NOMO-1 (cell line): ENCODE data around the gene AGPS.
"Not testable (repeated sequence)": the region's sequence is repeated elsewhere in the genome, so short reads cannot be mapped to it uniquely, and the experiment has no call there.

Source experiments
- DNase-seq, 2 experiments: peaks; one replicate each; lab custom pipeline; 2025; ENCODE audit not compliant: unreplicated experiment in 2 of 2; lab: John Stamatoyannopoulos, UW

The AGPS gene

DNA sequence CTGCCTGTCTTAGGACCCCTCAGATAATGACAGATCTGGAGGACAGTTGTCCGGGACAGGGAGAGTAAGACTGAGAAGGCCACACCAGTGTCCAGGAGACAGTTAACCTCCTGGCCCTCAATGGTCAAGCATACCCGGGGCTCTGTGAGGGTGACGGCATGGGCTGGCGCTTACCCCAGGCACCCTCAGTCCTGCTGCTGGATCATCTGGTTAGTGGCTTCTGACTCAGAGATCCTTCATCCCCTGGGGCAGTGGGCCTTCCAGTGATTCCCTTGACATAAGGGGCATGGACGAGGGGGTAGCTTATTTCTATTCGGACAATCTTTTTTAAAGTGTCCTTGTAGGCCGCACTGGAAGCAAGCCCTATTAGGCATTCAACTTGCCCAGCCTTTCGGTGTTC lies 18.1 kb downstream of the AGPS start:
- DNase-seq, result not testable (repeated sequence)

DNA sequence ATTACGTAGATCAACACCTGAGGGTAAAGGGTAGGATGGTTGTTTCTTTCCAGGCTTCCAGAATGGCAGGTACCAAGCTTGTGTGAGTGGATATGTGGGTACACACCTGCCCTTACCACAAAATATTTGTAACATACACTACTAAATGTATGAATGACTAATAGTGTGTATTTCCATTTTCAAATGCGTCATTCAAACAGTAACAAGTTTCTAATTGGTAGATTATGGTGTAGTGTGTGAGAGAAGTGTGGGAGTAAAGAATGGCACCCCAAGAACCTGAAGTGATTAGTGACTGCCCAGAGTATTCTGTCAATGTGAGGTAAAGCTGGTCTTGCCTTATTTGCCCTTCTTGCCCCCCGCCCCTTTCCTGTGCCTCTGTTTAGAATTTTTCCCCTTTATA lies 21.1 kb downstream of the AGPS start:
- no peak for DNase-seq

GRCh38 chr2:177419274-177419673 lies 26.7 kb downstream of the AGPS start:
- DNase-seq, result no peak

GRCh38 chr2:177422271-177422670 lies 29.7 kb downstream of the AGPS start:
- DNase-seq, result no peak

- DNase-seq, result not testable (repeated sequence)
These were observed 31.5 kb downstream of the AGPS start for GRCh38 chr2:177424120-177424519.

- DNase-seq, result not testable (repeated sequence)
These were observed 32.0 kb downstream of the AGPS start for GRCh38 chr2:177424620-177425019.

DNA sequence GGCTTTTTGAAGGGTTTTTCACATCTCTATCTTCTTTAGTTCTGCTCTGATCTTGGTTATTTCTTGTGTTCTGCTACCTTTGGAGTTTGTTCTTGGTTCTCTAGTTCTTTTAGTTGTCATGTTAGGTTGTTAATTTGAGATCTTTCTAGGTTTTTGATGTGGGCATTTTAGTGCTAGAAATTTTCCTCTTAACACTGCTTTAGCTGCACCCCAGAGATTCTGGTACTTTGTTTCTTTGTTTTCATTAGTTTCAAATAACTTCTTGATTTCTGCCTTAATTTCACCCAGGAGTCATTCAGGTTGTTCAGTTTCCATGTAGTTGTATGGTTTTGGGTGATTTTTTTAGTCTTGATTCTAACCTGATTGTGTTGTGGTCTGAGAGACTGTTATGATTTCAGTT lies 34.7 kb downstream of the AGPS start:
- DNase-seq, result no peak

DNA sequence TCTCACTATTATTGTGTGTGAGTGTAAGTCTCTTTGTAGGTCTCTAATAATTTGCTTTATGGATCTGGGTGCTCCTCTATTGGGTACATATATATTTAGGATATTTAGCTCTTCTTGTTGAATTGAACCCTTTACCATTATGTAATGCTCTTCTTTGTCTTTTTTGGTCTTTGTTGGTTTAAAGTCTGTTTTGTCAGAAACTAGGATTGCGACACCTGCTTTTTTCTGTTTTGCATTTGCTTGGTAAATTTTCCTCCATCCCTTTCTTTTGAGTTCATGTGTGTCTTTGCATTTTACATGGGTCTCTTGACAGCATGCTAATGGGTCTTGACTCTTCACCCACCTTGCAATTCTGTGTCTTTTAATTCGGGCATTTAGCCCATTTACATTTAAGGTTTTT lies 35.4 kb downstream of the AGPS start:
- DNase-seq, result not testable (repeated sequence)

DNA sequence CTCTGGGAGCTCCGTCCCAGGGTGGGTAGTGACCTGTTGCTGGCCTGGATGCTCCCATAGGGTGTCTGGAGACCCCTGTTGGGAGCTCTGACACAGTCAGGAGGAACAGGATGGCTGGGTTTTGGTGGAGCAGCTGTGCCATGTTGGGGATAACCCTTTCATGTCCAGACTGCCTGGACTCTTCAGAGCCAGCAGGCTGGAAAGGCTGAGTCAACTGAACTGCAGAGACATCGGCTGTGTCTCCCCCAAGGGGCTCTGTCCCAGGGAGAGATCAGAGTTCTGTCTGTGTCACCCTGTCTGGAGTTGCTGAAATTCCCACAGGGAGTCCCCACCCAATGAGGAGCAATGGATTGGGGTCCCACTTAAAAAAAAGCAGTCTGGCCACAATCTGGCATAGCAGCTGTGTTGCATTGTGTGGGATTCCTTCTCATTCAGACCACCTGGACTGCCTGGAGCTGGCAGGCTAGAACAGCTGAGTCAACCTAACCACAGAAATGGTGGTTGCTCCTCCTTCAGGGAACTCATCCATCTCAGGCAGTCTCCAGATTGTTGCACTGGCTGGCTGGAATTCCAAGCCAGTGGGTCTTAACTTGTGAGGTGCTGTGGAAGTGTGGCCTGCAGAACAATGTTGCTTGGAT lies 37.2 kb downstream of the AGPS start:
- DNase-seq, result no peak

- DNase-seq, result no peak
These were observed 37.8 kb downstream of the AGPS start for GRCh38 chr2:177430411-177430810.

DNA sequence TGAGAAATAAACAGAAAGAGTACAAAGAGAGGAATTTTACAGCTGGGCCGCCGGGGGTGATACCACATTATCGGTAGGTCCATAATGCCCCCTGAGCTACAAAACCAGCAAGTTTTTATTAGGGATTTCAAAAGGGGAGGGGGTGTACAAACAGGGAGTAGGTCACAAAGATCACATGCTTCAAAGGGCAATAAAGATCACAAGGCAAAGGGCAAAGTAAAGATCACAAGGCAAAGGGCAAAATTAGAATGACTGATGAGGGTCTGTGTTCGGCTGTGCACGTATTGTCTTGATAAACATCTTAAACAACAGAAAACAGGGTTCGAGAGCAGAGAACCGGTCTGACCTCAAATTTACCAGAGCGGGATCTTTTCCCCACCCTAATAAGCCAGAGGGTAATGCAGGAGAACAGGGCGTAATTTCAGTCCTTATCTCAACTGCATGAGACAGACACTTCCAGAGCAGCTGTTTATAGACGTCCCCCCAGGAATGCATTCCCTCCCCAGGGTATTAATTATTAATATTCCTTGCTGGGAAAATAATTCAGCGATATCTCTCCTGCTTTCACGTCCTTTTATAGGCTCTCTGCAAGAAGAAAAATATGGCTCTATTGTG lies 38.6 kb downstream of the AGPS start:
- not testable (repeated sequence) for DNase-seq

DNA sequence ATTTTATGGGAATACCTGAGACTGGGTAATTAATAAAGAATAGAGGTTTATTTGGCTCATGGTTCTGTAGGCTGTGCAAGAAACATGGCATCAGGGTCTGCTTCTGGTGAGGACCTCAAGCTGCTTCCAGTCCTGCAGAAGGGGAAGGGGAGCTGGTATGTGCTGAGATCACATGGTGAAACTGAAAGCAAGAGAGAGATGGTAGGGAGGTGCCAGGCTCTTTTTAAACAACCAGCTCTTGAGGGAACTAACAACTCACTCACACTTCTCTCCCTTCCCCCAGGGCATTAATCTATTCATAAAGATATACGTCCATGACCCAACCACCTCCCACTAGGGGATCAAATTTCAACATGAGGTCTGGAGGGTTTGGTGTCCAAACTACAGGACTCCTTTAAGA lies 40.1 kb downstream of the AGPS start:
- no peak for DNase-seq

GRCh38 chr2:177433402-177433801 lies 40.8 kb downstream of the AGPS start:
- DNase-seq, result no peak

GRCh38 chr2:177434475-177434874 lies 41.9 kb downstream of the AGPS start:
- DNase-seq, result no peak

DNA sequence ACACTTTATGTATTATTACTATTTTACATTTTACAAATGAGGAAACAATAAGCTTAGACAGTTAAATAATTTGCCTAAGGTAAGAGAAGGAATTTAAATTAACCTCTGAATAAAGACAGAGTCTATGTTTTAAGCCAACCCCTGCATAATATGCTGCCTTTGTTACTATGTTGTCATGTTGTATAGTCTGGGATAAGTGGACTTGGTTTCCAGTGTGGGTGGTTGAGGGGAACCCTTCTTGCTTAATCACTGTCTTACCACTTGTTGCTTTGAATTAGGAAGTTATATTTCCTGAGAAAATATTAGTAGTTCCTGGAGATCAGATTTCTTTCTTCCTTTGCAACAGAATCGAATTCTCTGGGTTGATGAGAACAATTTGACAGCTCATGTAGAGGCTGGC lies 52.6 kb downstream of the AGPS start:
- no peak for DNase-seq

DNA sequence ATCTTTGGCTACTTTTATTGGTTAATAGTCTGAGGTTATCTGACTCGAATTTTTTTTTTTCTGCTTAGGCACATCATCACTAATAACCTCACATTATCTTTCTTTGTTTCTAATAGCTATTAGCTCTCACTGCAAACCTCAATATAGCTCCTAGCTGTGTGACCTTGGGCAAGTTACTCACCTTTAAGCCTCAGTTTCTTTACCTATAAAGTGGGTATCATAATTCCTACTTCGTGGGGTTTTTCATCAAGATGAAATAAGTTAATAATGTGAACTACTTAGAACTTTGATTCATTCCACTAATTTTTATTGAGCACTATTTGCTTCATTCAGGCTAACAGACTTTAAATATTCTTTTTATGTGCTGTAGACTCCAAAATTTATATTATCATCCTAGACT lies 55.5 kb downstream of the AGPS start:
- DNase-seq, result no peak

DNA sequence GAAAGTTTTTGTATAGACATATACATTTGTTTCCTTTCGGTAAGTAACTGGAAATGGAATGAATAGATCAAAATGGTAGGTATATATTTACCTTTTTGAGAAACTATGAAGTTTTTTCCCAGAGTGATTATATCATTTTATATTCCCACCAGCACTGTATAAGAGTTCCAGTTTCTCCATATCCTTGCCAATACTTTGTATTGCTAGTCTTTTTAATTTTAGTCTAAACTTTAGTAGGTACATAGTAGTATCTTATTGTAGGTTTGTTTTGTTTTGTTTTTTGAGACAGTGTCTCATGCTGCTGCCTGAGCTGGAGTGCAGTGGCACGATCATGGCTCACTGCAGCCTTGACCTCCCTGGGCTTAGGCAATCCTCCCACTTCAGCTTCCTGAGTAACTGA lies 56.6 kb downstream of the AGPS start:
- no peak for DNase-seq

DNA sequence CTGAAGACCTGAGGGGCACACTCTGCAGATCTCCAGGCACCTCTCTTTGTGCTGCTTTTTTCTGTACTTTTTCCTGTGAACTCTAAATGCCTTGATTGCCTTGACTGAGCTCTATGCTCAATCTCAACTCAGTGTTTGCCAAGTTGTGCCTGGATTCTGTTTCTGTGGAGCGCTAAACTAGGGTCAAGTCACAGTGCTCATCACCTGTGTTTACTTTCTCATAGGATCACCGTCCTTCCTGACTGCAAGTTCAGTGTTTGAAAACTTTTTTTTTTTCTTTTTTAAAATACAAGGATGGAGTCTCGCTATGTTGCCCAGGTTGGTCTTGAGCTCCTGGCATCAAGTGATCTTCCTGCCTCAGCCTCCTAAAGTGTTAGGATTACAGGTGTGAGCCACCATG lies 62.6 kb downstream of the AGPS start:
- DNase-seq, result no peak

GRCh38 chr2:177459756-177460155 lies 67.2 kb downstream of the AGPS start:
- not testable (repeated sequence) for DNase-seq

DNA sequence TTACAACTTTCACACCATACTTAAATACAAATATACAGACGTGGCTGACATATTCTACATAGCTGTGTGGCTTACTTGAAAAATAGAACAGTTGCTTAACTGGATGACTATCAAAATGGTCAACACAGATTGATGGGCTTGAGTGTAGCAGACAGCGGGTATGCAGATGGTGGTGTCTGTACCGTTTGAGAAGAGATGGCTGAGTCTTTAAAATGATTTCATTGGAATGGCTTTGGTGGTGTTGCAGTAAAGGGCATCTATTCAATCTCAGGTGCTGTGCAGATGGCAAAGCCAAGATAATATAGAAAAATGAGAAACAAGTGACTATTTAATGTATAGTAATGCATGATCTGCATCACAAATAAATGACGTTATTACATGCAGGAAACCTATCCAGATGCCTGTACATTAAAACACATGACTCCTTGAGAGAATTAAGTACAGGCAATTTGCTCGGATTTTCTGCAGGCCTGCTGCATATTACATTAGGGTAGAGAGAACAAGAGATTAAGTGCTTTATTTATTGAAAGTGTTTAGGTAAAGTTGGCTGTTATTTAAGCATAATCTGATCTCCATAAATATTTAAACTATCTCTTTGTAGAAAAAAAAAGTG lies 68.5 kb downstream of the AGPS start:
- no peak for DNase-seq

- no peak for DNase-seq
These were observed 72.0 kb downstream of the AGPS start for GRCh38 chr2:177464549-177464948.

- DNase-seq, result no peak
These were observed 73.0 kb downstream of the AGPS start for GRCh38 chr2:177465400-177466138.
